ENCODE measurements around the gene COQ10A. TPM values are rescaled to one million over a fixed set of nuclear protein-coding genes. Genes with fewer than 3 reads are reported as not detected.
A peak's percentile ranks its signal among the peaks of the same experiment; 100 is the strongest.

The COQ10A gene
- total and polyA plus RNA-seq, 4 donors = 3.2 to 40.7 (median 15.5) TPM

GRCh38 chr12:56300644-56301464 is 34.1 kb downstream of the COQ10A start:
- H3K4me1 ChIP-seq (ENCODE audit: control insufficient read depth in 4 of 4, insufficient read depth in 4 of 4, low read length in 3 of 4) = peaks cover 14 to 69% (median 62%) of the 10 kb centered on the region in 4 donors
- peaks cover 0 to 2% (median 0%) of the 10 kb centered on the region in 4 donors for H3K36me3 ChIP-seq (ENCODE audit: control insufficient read depth in 4 of 4, insufficient read depth in 3 of 4, low read depth in 1 of 4, low read length in 3 of 4)
- 39% methylated on average over 21 of the region's 21 CpGs for WGBS
- H3K4me3 ChIP-seq (ENCODE audit: low read depth in 1 of 3, low read length in 3 of 3) = peak overlapping the region; percentile 56 to 74 (median 70)
- peak; percentile 43 for DNase-seq (ENCODE audit: low spot score)
- TF ChIP-seq NR2F2 (IDR thresholded peaks at IDR 0.05) = peak; percentile 8
- peak; percentile 1 for TF ChIP-seq SP1 (IDR thresholded peaks at IDR 0.05)
- no peak for TF ChIP-seq JUND (IDR thresholded peaks at IDR 0.05)
- peak; percentile 47 for TF ChIP-seq YY1 (IDR thresholded peaks at IDR 0.05)
- H3K9ac ChIP-seq (ENCODE audit: low read depth in 1 of 2, low read length in 2 of 2) = peak overlapping the region; percentile 3 to 21
- no peaks in the 10 kb centered on the region for H3K27me3 ChIP-seq (ENCODE audit: control insufficient read depth in 4 of 4, insufficient read depth in 4 of 4, low read length in 3 of 4)
- peak overlapping the region; percentile 86 to 95 for H3K27ac ChIP-seq (ENCODE audit: low read depth in 1 of 2, low read length in 2 of 2)
- H3K9me3 ChIP-seq (ENCODE audit: control insufficient read depth in 4 of 4, low read length in 3 of 4) = no peaks in the 10 kb centered on the region

GRCh38 chr12:56304276-56304675 is 37.5 kb downstream of the COQ10A start:
- Histone ChIP-seq H3K9me3 (ENCODE audit: control insufficient read depth in 4 of 4, low read length in 3 of 4) (no peaks in the 10 kb centered on the region), H3K27me3 (ENCODE audit: control insufficient read depth in 4 of 4, insufficient read depth in 4 of 4, low read length in 3 of 4) (no peaks in the 10 kb centered on the region), H3K4me1 (ENCODE audit: control insufficient read depth in 4 of 4, insufficient read depth in 4 of 4, low read length in 3 of 4) (peaks cover 6 to 55% (median 41%) of the 10 kb centered on the region in 4 donors), H3K36me3 (ENCODE audit: control insufficient read depth in 4 of 4, insufficient read depth in 3 of 4, low read depth in 1 of 4, low read length in 3 of 4) (peaks cover 0 to 8% (median 5%) of the 10 kb centered on the region in 4 donors), H3K9ac (ENCODE audit: low read depth in 1 of 2, low read length in 2 of 2) (no peak overlapping the region), H3K4me3 (ENCODE audit: low read depth in 1 of 3, low read length in 3 of 3) (no peak overlapping the region), H3K27ac (ENCODE audit: low read depth in 1 of 2, low read length in 2 of 2) (no peak overlapping the region)
- WGBS = 95% methylated on average over 3 of the region's 3 CpGs
- TF ChIP-seq RAD21 (IDR thresholded peaks at IDR 0.05) (no peak), ZBTB33 (IDR thresholded peaks at IDR 0.05) (no peak), EGR1 (IDR thresholded peaks at IDR 0.05; ENCODE audit: low read depth in 2 of 2) (no peak), FOXA2 (IDR thresholded peaks at IDR 0.05) (no peak), NR2F2 (IDR thresholded peaks at IDR 0.05) (no peak), REST (IDR thresholded peaks at IDR 0.05) (no peak), FOXA1 (IDR thresholded peaks at IDR 0.05) (no peak), MAX (IDR thresholded peaks at IDR 0.05) (no peak), JUND (IDR thresholded peaks at IDR 0.05) (no peak)
- DNase-seq (ENCODE audit: low spot score) = no peak
